ENCODE data around the gene TOR4A.

- TF ChIP-seq CTCF (IDR thresholded peaks at IDR 0.05; ENCODE audit: borderline replicate concordance, extremely low read depth, low read length, poor library complexity, severe bottlenecking) (no peak), EZH2 (IDR thresholded peaks at IDR 0.05; ENCODE audit: borderline replicate concordance, low read depth, low read length, severe bottlenecking) (no peak)
These were observed 24.7 kb upstream of the TOR4A start for GRCh38 chr9:137252555-137253506.
